ENCODE results near the gene SEPSECS.

SEPSECS gene

GRCh38 chr4:25169446-25169845 is 9.2 kb upstream of the SEPSECS start:
- DNase-seq (ENCODE audit: low read depth), result no peak
- TF ChIP-seq, protein P1, sequence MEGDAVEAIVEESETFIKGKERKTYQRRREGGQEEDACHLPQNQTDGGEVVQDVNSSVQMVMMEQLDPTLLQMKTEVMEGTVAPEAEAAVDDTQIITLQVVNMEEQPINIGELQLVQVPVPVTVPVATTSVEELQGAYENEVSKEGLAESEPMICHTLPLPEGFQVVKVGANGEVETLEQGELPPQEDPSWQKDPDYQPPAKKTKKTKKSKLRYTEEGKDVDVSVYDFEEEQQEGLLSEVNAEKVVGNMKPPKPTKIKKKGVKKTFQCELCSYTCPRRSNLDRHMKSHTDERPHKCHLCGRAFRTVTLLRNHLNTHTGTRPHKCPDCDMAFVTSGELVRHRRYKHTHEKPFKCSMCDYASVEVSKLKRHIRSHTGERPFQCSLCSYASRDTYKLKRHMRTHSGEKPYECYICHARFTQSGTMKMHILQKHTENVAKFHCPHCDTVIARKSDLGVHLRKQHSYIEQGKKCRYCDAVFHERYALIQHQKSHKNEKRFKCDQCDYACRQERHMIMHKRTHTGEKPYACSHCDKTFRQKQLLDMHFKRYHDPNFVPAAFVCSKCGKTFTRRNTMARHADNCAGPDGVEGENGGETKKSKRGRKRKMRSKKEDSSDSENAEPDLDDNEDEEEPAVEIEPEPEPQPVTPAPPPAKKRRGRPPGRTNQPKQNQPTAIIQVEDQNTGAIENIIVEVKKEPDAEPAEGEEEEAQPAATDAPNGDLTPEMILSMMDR (conservative IDR thresholded peaks at IDR 0.05; ENCODE audit: low read depth, low read length), result no peak
- no peak overlapping the region for H3K4me3 ChIP-seq (ENCODE audit: low read depth, low read length)

GRCh38 chr4:25165916-25166315 is 5.7 kb upstream of the SEPSECS start:
- TF ChIP-seq, protein P1 (conservative IDR thresholded peaks at IDR 0.05; ENCODE audit: low read depth, low read length), result no peak
- no peak overlapping the region for H3K4me3 ChIP-seq (ENCODE audit: low read depth, low read length)
- DNase-seq (ENCODE audit: low read depth), result no peak

- TF ChIP-seq, protein P1 (conservative IDR thresholded peaks at IDR 0.05; ENCODE audit: low read depth, low read length), result no peak
- H3K4me3 ChIP-seq (ENCODE audit: low read depth, low read length), result no peak overlapping the region
- DNase-seq (ENCODE audit: low read depth), result no peak
These were observed 2.9 kb upstream of the SEPSECS start for GRCh38 chr4:25163196-25163595.

GRCh38 chr4:25162566-25162965 is 2.3 kb upstream of the SEPSECS start:
- no peak overlapping the region for H3K4me3 ChIP-seq (ENCODE audit: low read depth, low read length)
- TF ChIP-seq, protein P1 (conservative IDR thresholded peaks at IDR 0.05; ENCODE audit: low read depth, low read length), result no peak
- no peak for DNase-seq (ENCODE audit: low read depth)

GRCh38 chr4:25161593-25161950 is 1.3 kb upstream of the SEPSECS start:
- TF ChIP-seq, protein P1 (conservative IDR thresholded peaks at IDR 0.05; ENCODE audit: low read depth, low read length), result no peak
- DNase-seq (ENCODE audit: low read depth), result peak; percentile 25
- H3K4me3 ChIP-seq (ENCODE audit: low read depth, low read length), result peak overlapping the region; percentile 98

DNA sequence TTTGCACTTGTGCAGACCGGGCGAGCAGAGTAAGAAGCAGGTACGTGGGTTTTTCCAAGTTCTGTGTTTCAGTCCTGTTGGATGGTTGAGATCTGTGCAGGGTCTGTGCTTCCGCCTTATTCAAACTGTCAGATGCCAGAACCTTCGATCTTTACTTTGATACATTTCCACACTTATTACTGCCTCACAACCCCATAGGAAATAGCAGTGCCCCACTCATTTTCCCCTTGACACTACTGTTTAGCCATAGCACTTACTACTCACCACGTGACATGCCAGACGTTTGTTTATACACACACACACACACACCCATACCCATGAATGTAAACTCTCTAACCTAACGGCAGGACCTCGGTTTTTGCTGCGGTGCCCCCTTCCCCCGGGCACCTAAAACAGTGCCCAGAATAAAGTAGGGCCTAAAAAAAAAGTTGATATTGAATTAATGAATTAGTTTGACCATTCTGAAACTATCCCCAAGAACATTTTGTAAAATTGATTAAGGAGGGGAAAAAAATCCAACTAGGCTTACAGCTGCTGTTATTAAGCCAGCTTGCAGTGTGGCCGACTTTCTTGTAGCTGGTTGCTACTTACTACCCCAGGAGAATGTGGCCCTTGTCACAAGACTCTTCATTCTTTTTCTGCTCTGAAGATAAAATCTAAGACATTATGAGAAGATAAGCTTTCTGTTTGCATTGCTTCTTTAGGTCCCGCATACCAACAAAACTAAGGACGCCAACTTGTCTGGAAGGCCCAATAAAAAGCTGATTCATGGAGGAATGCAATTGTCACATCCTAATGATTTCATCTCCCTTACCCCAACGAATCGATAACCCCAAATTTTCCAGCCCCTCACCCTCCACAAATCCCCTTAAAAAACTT is 704 bp upstream of the SEPSECS start:
- H3K4me3 ChIP-seq (ENCODE audit: low read depth, low read length), result peak overlapping the region; percentile 98
- TF ChIP-seq, protein P1 (conservative IDR thresholded peaks at IDR 0.05; ENCODE audit: low read depth, low read length), result no peak
- peak; percentile 22 for DNase-seq (ENCODE audit: low read depth)

- no peak for DNase-seq (ENCODE audit: low read depth)
- no peak overlapping the region for H3K4me3 ChIP-seq (ENCODE audit: low read depth, low read length)
- TF ChIP-seq, protein P1 (conservative IDR thresholded peaks at IDR 0.05; ENCODE audit: low read depth, low read length), result no peak
These were observed 1.4 kb downstream of the SEPSECS start for GRCh38 chr4:25158817-25159216.
